Right lobe of liver (tissue), 6 donors: Measurements from ENCODE around the gene CSK. TPM values are rescaled to one million over a fixed set of nuclear protein-coding genes. Genes with fewer than 3 reads are reported as not detected.
A peak's percentile ranks its signal among the peaks of the same experiment; 100 is the strongest.
"Not testable (repeated sequence)": the region's sequence is repeated elsewhere in the genome, so short reads cannot be mapped to it uniquely, and the experiment has no call there.

Experiments
- ATAC-seq, 4 donors: fragments of 200-7000 bp; cut with Tn5 transposase; one replicate each; pipeline ENCODE4 v1.9.1; 2020; ENCODE audit warnings: mild to moderate bottlenecking in 4 of 4, moderate library complexity in 4 of 4
- DNase-seq, 3 donors: peaks; one replicate each; pipeline ENCODE4 v3.0.0-alpha.2; 2020
- H3K27ac ChIP-seq, 3 donors: fragments of 200-600 bp; one replicate each; pipeline ENCODE4 v1.8.0; 2022
- H3K27me3 ChIP-seq, 2 donors: fragments of 200-600 bp; one replicate each; pipeline ENCODE4 v1.8.0; 2022
- H3K36me3 ChIP-seq, 4 donors: fragments of 200-600 bp; sonication (generic) in 1 of 4; one replicate each; pipeline versions ENCODE4 v1.5.1 to v1.8.0; 2017 to 2022; ENCODE audit warnings: control low read depth in 1 of 4
- H3K4me1 ChIP-seq, 4 donors: fragments of 200-600 bp; sonication (generic) in 1 of 4; one replicate each; pipeline versions ENCODE4 v1.5.1 to v1.8.0; 2017 to 2022; ENCODE audit warnings: control low read depth in 1 of 4
- H3K4me3 ChIP-seq, 3 donors: fragments of 200-600 bp; one replicate each; pipeline ENCODE4 v1.8.0; 2022
- H3K9me3 ChIP-seq, 4 donors: fragments of 200-600 bp; sonication (generic) in 1 of 4; one replicate each; pipeline versions ENCODE4 v1.5.1 to v1.8.0; 2017 to 2022; ENCODE audit warnings: control low read depth in 1 of 4
- CTCF ChIP-seq, 4 donors: fragments of 200-600 bp in 3 of 4; fragments of 450-650 bp in 1 of 4; IDR thresholded peaks; one replicate each; pipeline versions ENCODE4 v1.5.1 to v1.8.0; 2016 to 2022; ENCODE audit warnings: antibody characterized with exemption in 4 of 4, mild to moderate bottlenecking in 2 of 4
- POLR2A ChIP-seq: fragments of 450-650 bp; IDR thresholded peaks from one replicate; pipeline ENCODE4 v1.6.1; 2017; ENCODE audit warnings: antibody characterized with exemption, mild to moderate bottlenecking
- WGBS: methylation state at CpG from one replicate; pipeline ENCODE4 v1.1.6; 2018; ENCODE audit warnings: low coverage, low lambda C conversion rate; ENCODE audit not compliant: insufficient coverage; ENCODE audit errors: missing lambda C conversion rate; 5-methylcytosine and 5-hydroxymethylcytosine counted together
- intact Hi-C, 2 donors: fragments of 100-400 bp; cut with DNase I; formaldehyde crosslinking; loops; one replicate each; pipeline versions ENCODE4 v1.11.2 to v1.14.1; 2022
- total RNA-seq, 6 experiments: library from RNA; depleted of rRNA in 2 of 6; stranded (reverse); fragments of >200 nt in 2 of 6; fragmentation: NEBNext Ultra II Directional in 3 of 6; extraction: Animal tissue kit (Norgen Biotek cat#: 25700) in 3 of 6; gene quantifications; one replicate each; pipeline versions ENCODE4 v1.1.0 to v1.2.4, GENCODE V29; 2016 to 2023
- donor health status: DM: no; HTN: yes; CAD: no.
- donor health status: DM: no; HTN: no; CAD: no.
- donor health status: DM: no; HTN: no; CAD: no.
- donor health status: DM: no; HTN: yes; CAD: no.
- donor health status: DM: no; HTN: yes; CAD: no.

CSK gene
- total RNA-seq, 6 experiments from 2014 or later: 22.2 to 50.9 (median 32.7) TPM

- 56% methylated on average over 6 of the region's 8 CpGs for WGBS
- H3K36me3 ChIP-seq: no peaks in the 10 kb centered on the region
- DNase-seq (no peak), ATAC-seq (no peak)
- TF ChIP-seq POLR2A (no peak), CTCF (IDR thresholded peaks at IDR 0.05) (no peak)
- H3K27me3 ChIP-seq: no peaks in the 10 kb centered on the region
- H3K27ac ChIP-seq: peak overlapping the region; percentile 21 to 94 (median 81)
- peaks cover 0 to 72% (median 41%) of the 10 kb centered on the region in 4 donors for H3K4me1 ChIP-seq
- intact Hi-C loops: no loop called here
- peak overlapping the region in 1 of 3 donors; percentile 66 for H3K4me3 ChIP-seq
- H3K9me3 ChIP-seq: no peaks in the 10 kb centered on the region
These were observed 2.7 kb downstream of the CSK start for GRCh38 chr15:74784426-74785193.

- ATAC-seq (no peak), DNase-seq (no peak)
- no peaks in the 10 kb centered on the region for H3K9me3 ChIP-seq
- peaks cover 0 to 75% (median 44%) of the 10 kb centered on the region in 4 donors for H3K4me1 ChIP-seq
- peak overlapping the region; percentile 20 to 81 (median 55) for H3K27ac ChIP-seq
- no peak overlapping the region for H3K4me3 ChIP-seq
- intact Hi-C loops: no loop called here
- H3K27me3 ChIP-seq: no peaks in the 10 kb centered on the region
- H3K36me3 ChIP-seq: no peaks in the 10 kb centered on the region
- TF ChIP-seq CTCF (IDR thresholded peaks at IDR 0.05): no peak
- WGBS: 51% methylated on average over 11 of the region's 13 CpGs
These were observed 3.5 kb downstream of the CSK start for GRCh38 chr15:74785194-74786032.

- H3K4me3 ChIP-seq, H3K36me3 ChIP-seq, ATAC-seq, DNase-seq, H3K9me3 ChIP-seq, H3K27me3 ChIP-seq, intact Hi-C loops: not testable (repeated sequence)
- peaks cover 0 to 75% (median 43%) of the 10 kb centered on the region in 4 donors for H3K4me1 ChIP-seq
- peak overlapping the region in 2 of 3 donors; percentile 64 to 71 for H3K27ac ChIP-seq
- WGBS: 42% methylated on average over 7 of the region's 12 CpGs
These were observed 4.2 kb downstream of the CSK start for GRCh38 chr15:74786081-74786480.

- Histone ChIP-seq H3K4me1 (peaks cover 0 to 69% (median 40%) of the 10 kb centered on the region in 4 donors), H3K27me3 (no peaks in the 10 kb centered on the region), H3K36me3 (no peaks in the 10 kb centered on the region), H3K4me3 (no peak overlapping the region), H3K27ac (peak overlapping the region; percentile 29 to 71 (median 64)), H3K9me3 (no peaks in the 10 kb centered on the region)
- no peak for ATAC-seq
- TF ChIP-seq CTCF (IDR thresholded peaks at IDR 0.05): no peak
- no peak for TF ChIP-seq POLR2A
- intact Hi-C loops: no loop called here
- DNase-seq: peak in 1 of 3 donors; percentile 52
- WGBS: 57% methylated on average over 4 of the region's 7 CpGs
These were observed 4.8 kb downstream of the CSK start for GRCh38 chr15:74786551-74787165.
